GM18526 (cell line): ENCODE data around the gene FKBP5.

Experiments used
- POLR2A ChIP-seq: IDR thresholded peaks from 3 replicates; pipeline ENCODE4 v1.6.1; 2011; ENCODE audit not compliant: insufficient read length; ENCODE audit errors: extremely low read depth

The FKBP5 gene

DNA sequence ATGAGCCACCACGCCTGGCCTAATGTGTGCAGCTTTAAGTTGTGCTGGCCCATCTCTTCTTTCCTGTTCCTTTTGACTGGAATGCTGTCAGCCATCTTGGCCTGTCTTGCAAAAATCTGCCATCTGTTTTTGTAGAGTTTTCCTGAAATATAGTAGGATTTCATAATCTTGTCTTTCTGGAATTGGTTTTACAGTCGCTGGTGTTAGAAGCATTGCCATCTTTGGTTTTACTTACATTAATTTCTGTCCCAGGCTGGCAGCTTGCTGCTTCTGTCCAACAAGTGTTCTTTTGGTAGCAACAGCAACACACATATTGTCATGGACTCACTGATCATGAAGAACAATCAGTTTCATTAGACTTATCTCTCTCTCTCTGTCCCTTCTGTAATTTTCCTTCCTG lies 146.9 kb downstream of the FKBP5 start:
- no peak for TF ChIP-seq POLR2A

DNA sequence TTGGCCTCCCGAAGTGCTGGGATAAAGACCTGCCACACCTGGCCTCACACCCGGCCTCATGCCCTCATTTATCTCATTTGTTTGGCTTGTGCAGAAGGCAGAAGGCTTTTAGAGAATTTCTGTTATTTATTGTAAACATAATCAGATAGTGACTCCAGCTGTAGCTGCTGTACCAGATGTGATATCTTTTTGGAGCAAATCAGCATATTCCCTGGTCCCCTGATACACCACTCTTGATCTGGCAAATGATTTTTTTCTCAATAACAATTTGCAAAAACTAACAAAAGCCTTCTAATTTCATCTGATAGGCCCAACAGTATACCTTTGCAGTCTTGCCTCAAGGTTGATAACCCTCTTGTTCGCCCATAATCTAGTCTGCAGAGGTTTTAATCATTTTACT lies 149.5 kb downstream of the FKBP5 start:
- TF ChIP-seq POLR2A, result no peak

- no peak for TF ChIP-seq POLR2A
Observed at GRCh38 chr6:35534407-35535170, 154.1 kb downstream of the FKBP5 start.

GRCh38 chr6:35533981-35534380 lies 154.7 kb downstream of the FKBP5 start:
- no peak for TF ChIP-seq POLR2A

GRCh38 chr6:35532126-35532525 lies 156.6 kb downstream of the FKBP5 start:
- TF ChIP-seq POLR2A, result no peak

DNA sequence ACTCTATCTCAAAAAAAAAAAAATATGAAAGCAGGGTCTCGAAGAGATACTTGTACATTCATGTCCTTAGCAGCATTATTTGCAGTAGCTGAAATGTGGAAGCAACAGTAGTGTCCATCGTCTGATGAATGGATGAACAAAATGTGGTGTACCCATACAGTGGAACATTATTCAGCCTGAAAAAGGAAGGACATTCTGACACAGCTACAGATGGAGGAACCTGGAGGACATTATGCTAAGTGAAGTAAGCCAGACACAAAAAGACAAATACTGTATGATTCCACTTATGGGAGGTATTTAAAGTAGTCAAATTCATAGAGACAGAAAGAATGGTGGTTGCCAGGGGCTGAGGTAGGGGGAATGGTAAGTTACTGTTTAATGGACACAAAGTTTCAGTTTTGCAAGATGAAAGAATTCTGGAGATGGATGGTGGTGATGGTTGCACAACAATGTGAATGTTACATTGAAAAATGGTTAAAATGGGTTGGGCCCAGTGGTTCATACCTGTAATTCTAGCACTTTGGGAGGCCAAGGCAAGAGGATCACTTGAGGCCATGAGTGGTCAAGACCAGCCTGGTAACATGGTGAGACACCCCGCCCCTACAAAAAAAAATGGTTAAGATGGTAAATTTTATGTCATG lies 164.2 kb downstream of the FKBP5 start:
- TF ChIP-seq POLR2A, result no peak
